Ovary (tissue), 9 donors: ENCODE results near the gene FAAP20. TPM values are rescaled to one million over a fixed set of nuclear protein-coding genes. Genes with fewer than 3 reads are reported as not detected.
A peak's percentile ranks its signal among the peaks of the same experiment; 100 is the strongest.

Source experiments
- DNase-seq, 5 donors: peaks; one replicate each; pipeline ENCODE4 v3.0.0-alpha.2; 2019 to 2020
- H3K27ac ChIP-seq, 2 donors: fragments of 200-600 bp; one replicate each; pipeline versions ENCODE4 v1.5.1 to v1.8.0; 2019 to 2022
- H3K27me3 ChIP-seq: fragments of 200-600 bp; one replicate; pipeline ENCODE4 v1.8.0; 2022
- H3K36me3 ChIP-seq: fragments of 200-600 bp; sonication (generic); one replicate; pipeline ENCODE4 v1.5.1; 2019
- H3K4me1 ChIP-seq: one replicate; pipeline ENCODE4 v1.8.1; 2013; ENCODE audit warnings: mild to moderate bottlenecking, moderate library complexity; ENCODE audit not compliant: insufficient read depth
- H3K4me3 ChIP-seq: fragments of 200-600 bp; sonication (generic); one replicate; pipeline ENCODE4 v1.5.1; 2017
- H3K9me3 ChIP-seq, 2 donors: fragments of 200-600 bp in 1 of 2; sonication (generic) in 1 of 2; one replicate each; pipeline versions ENCODE4 v1.5.1 to v1.8.1; 2013 to 2019; ENCODE audit warnings: mild to moderate bottlenecking in 1 of 2, moderate library complexity in 1 of 2
- CTCF ChIP-seq, 3 donors: fragments of 450-650 bp in 2 of 3; fragments of 200-600 bp in 1 of 3; IDR thresholded peaks; one replicate each; pipeline versions ENCODE4 v1.5.1 to v1.8.0; 2016 to 2022; ENCODE audit warnings: antibody characterized with exemption in 3 of 3, mild to moderate bottlenecking in 1 of 3
- EP300 ChIP-seq: sonication (generic); formaldehyde crosslinking; IDR thresholded peaks from one replicate; pipeline ENCODE4 v1.6.1; 2017; ENCODE audit warnings: antibody characterized with exemption
- POLR2A ChIP-seq: fragments of 450-650 bp; IDR thresholded peaks from one replicate; pipeline ENCODE4 v1.6.1; 2017; ENCODE audit warnings: antibody characterized with exemption, mild to moderate bottlenecking, moderate library complexity
- WGBS, 3 donors: extraction: QIAGEN DNeasy Blood & Tissue Kit in 1 of 3; methylation state at CpG; one replicate each; pipeline versions ENCODE4 v1.1.5 to v1.1.7; 2013 to 2017; 5-methylcytosine and 5-hydroxymethylcytosine counted together
- intact Hi-C, 4 donors: fragments of 100-400 bp; cut with DNase I; formaldehyde crosslinking; loops; one replicate each; pipeline versions ENCODE4 v1.11.0 to v1.15.1; 2022 to 2023
- polyA plus RNA-seq, 2 donors: library from polyadenylated mRNA; stranded (reverse); fragments of 200-250 nt in 1 of 2; fragments of 350-450 nt in 1 of 2; fragmentation: Illumina TruSeq in 1 of 2; extraction: RNeasy Lipid Tissue Mini Kit (QIAGEN cat#74804) in 1 of 2; gene quantifications; one replicate each; pipeline ENCODE4 v1.2.3, GENCODE V29; 2013 to 2014
- total RNA-seq, 7 donors: library from RNA; depleted of rRNA in 2 of 7; stranded (reverse); fragments of >200 nt in 2 of 7; fragmentation: NEBNext Ultra II Directional in 3 of 7; extraction: Animal tissue kit (Norgen Biotek cat#: 25700) in 3 of 7; gene quantifications; one replicate each; pipeline versions ENCODE4 v1.1.0 to v1.2.4, GENCODE V29; 2016 to 2023
- donor health status: DM: no; HTN: no; CAD: no; lungs with moderate emphysema.
- donor health status: DM: no; HTN: no; CAD: no.
- donor health status: Bipolar disorder and iron deficiency.
- donor health status: DM: yes; HTN: yes; CAD: no.
- donor health status: DM: no; HTN: no; CAD: no.
- donor health status: DM: yes; HTN: yes; CAD: no.

The FAAP20 gene
- total and polyA plus RNA-seq, 9 donors: 3.4 to 96.1 (median 61.7) TPM

- H3K36me3 ChIP-seq: no peaks in the 10 kb centered on the region
- H3K4me3 ChIP-seq: no peak overlapping the region
- peaks cover 16% of the 10 kb centered on the region for H3K4me1 ChIP-seq
- H3K9me3 ChIP-seq: no peaks in the 10 kb centered on the region
- intact Hi-C loops: no loop called here
- no peaks in the 10 kb centered on the region for H3K27me3 ChIP-seq
- 76 to 80% (median 78%) methylated on average over 13 of the region's 13 CpGs for WGBS, 3 donors
- TF ChIP-seq CTCF (IDR thresholded peaks at IDR 0.05) (no peak), EP300 (no peak), POLR2A (no peak)
- H3K27ac ChIP-seq: no peak overlapping the region
- DNase-seq: peak in 2 of 5 donors; percentile 40 to 44
Measured at GRCh38 chr1:2187619-2188018, 7.0 kb downstream of the FAAP20 start.

DNA sequence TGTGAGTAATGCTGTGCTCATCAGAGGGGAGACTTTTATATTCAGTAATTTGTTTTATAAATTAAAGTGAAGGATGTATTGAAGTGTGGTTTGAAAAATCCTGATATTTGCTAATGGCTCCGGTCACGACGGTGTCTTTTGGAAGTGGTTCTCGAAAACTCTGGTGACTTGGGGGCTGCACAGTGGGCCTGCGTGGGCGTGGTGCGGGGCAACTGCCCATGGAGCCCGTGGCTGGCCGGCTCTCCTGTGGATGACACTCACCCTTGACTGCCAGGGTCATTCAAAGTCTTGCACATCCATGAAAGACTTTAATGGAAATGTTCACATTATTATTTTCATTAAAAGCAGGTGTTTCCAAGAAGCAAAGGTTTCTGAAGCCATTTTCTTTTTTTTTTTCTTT lies 7.7 kb downstream of the FAAP20 start:
- no peaks in the 10 kb centered on the region for H3K9me3 ChIP-seq
- WGBS, 3 donors: 79 to 87% (median 84%) methylated on average over 9 of the region's 9 CpGs
- no peak overlapping the region for H3K27ac ChIP-seq
- peaks cover 14% of the 10 kb centered on the region for H3K4me1 ChIP-seq
- no peaks in the 10 kb centered on the region for H3K36me3 ChIP-seq
- no peak for DNase-seq
- TF ChIP-seq POLR2A (no peak), EP300 (no peak), CTCF (IDR thresholded peaks at IDR 0.05) (no peak)
- H3K4me3 ChIP-seq: no peak overlapping the region
- intact Hi-C loops: no loop called here
- no peaks in the 10 kb centered on the region for H3K27me3 ChIP-seq

DNA sequence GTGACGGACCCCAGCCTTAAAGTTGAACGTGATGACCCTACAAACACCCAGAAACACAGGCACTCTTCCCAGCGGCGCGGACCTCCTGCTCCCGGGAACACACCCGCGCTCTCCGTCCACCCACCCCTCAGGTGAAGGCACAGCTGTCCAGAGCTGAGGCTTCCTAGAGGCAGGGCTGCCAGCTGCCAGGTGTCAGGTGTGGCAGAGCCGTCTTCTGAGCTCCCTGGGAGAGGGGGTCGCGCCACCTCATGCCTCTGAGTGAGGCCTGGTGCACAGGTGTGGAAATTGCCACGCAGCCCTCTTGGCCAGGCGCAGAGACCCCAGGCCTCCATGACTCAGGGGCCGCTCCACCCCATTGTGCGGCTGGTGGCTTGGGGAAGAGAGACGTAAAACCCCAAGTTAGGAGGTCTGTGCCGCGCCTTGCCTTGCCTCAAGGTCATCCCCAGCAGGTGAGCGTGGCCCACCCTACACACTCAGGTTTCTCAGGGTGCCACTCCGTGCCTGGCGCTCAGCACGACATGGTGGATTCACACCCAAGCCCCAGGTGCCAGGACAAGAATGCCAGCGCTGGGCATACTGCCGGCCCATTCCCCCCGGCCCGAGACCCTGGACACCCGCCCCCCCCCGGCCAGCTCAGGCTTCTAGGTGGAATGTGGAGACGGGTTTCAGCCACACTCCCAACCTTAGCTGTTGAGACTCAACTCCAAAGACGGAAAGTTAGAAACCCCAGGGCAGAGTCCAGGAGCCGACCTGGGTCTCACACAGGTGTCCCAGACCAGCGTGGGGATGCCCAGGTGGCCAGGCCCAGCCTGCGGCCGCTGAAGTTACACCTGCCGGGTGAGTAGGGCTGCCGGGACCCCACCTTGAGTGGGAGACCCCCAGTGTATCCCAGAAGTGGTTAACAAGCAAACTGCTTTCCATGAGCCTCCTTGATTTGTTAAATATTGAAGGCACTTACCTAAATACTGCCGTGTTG lies 8.4 kb downstream of the FAAP20 start:
- DNase-seq: peak in 2 of 5 donors; percentile 31 to 37
- Histone ChIP-seq H3K9me3 (no peaks in the 10 kb centered on the region), H3K27me3 (no peaks in the 10 kb centered on the region), H3K4me1 (peaks cover 11% of the 10 kb centered on the region), H3K27ac (no peak overlapping the region), H3K36me3 (no peaks in the 10 kb centered on the region), H3K4me3 (no peak overlapping the region)
- intact Hi-C loops: no loop called here
- TF ChIP-seq EP300 (no peak), POLR2A (no peak), CTCF (IDR thresholded peaks at IDR 0.05) (no peak)
- 85 to 87% (median 87%) methylated on average over 31 to 38 of the region's 38 CpGs for WGBS, 3 donors

DNA sequence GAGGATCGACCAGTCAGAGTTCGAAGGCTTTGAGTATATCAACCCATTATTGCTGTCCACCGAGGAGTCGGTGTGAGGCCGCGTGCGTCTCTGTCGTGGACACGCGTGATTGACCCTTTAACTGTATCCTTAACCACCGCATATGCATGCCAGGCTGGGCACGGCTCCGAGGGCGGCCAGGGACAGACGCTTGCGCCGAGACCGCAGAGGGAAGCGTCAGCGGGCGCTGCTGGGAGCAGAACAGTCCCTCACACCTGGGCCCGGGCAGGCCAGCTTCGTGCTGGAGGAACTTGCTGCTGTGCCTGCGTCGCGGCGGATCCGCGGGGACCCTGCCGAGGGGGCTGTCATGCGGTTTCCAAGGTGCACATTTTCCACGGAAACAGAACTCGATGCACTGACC lies 9.6 kb downstream of the FAAP20 start:
- DNase-seq: peak in 1 of 5 donors; percentile 35
- TF ChIP-seq CTCF (IDR thresholded peaks at IDR 0.05) (no peak), POLR2A (no peak), EP300 (no peak)
- Histone ChIP-seq H3K4me1 (peaks cover under 1% of the 10 kb centered on the region), H3K27ac (no peak overlapping the region), H3K27me3 (no peaks in the 10 kb centered on the region), H3K36me3 (no peaks in the 10 kb centered on the region), H3K4me3 (no peak overlapping the region), H3K9me3 (no peaks in the 10 kb centered on the region)
- 92 to 94% (median 93%) methylated on average over 33 of the region's 33 CpGs for WGBS, 3 donors
- intact Hi-C loops: no loop called here
